ENCODE results near the gene HS3ST1.

The HS3ST1 gene

DNA sequence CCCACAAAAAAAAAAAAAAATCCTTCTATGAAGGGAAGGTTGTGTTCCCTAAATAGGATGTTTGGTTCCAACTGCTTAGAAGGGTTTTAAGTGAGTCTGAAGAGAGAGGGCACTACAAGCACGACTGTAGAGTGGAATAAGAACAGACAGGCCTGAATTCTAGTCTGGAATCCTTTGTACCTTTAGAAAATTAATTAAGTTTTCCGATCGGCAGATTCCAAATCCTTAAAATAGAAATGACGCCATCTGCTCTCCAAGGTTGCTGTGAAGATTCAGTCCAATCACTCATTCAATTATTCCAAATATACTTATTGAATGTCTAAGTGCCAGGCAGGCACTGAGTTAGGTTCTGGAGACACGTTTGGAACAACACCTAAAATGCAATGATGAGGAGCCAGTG, 3.8 kb downstream of the HS3ST1 start:
- H3K27ac ChIP-seq (ENCODE audit: low read depth, low read length) = no peak overlapping the region
- H3K4me1 ChIP-seq (ENCODE audit: control insufficient read depth in 5 of 5, insufficient read depth in 5 of 5, low read length in 5 of 5) = peaks cover 0 to 25% (median 19%) of the 10 kb centered on the region in 5 donors
- no peak overlapping the region for H3K4me3 ChIP-seq (ENCODE audit: low read depth in 1 of 5, low read length in 5 of 5)
- peaks cover 0 to 3% (median 0%) of the 10 kb centered on the region in 5 donors for H3K36me3 ChIP-seq (ENCODE audit: control insufficient read depth in 5 of 5, insufficient read depth in 5 of 5, low read length in 5 of 5)
- peaks cover 9 to 19% (median 18%) of the 10 kb centered on the region in 5 donors for H3K27me3 ChIP-seq (ENCODE audit: control insufficient read depth in 5 of 5, insufficient read depth in 4 of 5, low read length in 5 of 5)
- no peak overlapping the region for H3K9ac ChIP-seq (ENCODE audit: low read length in 5 of 5)
- H3K9me3 ChIP-seq (ENCODE audit: control insufficient read depth in 5 of 5, low read length in 5 of 5) = no peaks in the 10 kb centered on the region

DNA sequence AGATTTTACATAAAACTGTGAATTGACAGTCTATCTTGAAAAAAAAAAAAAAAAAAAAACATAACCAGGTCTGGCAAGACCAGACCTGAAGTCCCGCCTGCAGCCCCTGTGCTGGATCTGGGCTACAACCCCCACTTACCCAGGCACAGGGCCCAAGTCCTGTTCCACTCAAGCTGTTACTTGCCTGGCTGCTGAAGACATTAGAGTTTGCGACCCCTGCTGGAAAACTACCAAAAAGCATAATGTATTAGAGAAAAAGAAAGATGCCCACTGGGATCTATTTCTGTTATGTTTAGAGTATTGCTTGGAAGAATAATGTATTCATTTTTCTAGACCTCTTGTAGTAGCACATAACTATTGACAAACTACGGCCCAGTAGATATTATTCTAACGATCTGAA, 4.7 kb downstream of the HS3ST1 start:
- Histone ChIP-seq H3K27ac (ENCODE audit: low read depth, low read length) (no peak overlapping the region), H3K4me1 (ENCODE audit: control insufficient read depth in 5 of 5, insufficient read depth in 5 of 5, low read length in 5 of 5) (peaks cover 0 to 21% (median 14%) of the 10 kb centered on the region in 5 donors), H3K36me3 (ENCODE audit: control insufficient read depth in 5 of 5, insufficient read depth in 5 of 5, low read length in 5 of 5) (peaks cover 0 to 3% (median 0%) of the 10 kb centered on the region in 5 donors), H3K4me3 (ENCODE audit: low read depth in 1 of 5, low read length in 5 of 5) (no peak overlapping the region), H3K9ac (ENCODE audit: low read length in 5 of 5) (no peak overlapping the region), H3K9me3 (ENCODE audit: control insufficient read depth in 5 of 5, low read length in 5 of 5) (no peaks in the 10 kb centered on the region), H3K27me3 (ENCODE audit: control insufficient read depth in 5 of 5, insufficient read depth in 4 of 5, low read length in 5 of 5) (peaks cover 6 to 19% (median 16%) of the 10 kb centered on the region in 5 donors)

DNA sequence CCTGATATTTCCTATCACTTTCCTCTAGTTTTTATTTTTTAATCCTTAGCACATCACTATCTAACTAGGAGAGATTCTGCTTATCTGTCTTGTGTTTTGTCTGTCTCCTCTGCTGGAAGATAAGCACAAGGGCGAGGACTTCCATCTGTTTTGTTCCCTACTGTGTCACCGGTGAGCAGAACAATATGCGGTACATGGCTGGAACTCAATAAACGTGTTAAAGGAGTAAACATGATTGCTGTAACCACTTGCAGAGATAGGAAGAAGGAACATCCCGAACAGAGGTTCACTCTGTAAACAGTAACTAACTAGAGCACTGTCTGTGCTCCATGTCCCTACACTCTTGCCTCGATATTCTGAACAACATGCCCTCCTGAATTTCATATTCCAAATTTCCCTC, 5.2 kb downstream of the HS3ST1 start:
- Histone ChIP-seq H3K27ac (ENCODE audit: low read depth, low read length) (no peak overlapping the region), H3K4me1 (ENCODE audit: control insufficient read depth in 5 of 5, insufficient read depth in 5 of 5, low read length in 5 of 5) (peaks cover 0 to 16% (median 8%) of the 10 kb centered on the region in 5 donors), H3K27me3 (ENCODE audit: control insufficient read depth in 5 of 5, insufficient read depth in 4 of 5, low read length in 5 of 5) (peaks cover 5 to 19% (median 15%) of the 10 kb centered on the region in 5 donors), H3K4me3 (ENCODE audit: low read depth in 1 of 5, low read length in 5 of 5) (no peak overlapping the region), H3K36me3 (ENCODE audit: control insufficient read depth in 5 of 5, insufficient read depth in 5 of 5, low read length in 5 of 5) (peaks cover 0 to 3% (median 0%) of the 10 kb centered on the region in 5 donors), H3K9me3 (ENCODE audit: control insufficient read depth in 5 of 5, low read length in 5 of 5) (no peaks in the 10 kb centered on the region), H3K9ac (ENCODE audit: low read length in 5 of 5) (no peak overlapping the region)

DNA sequence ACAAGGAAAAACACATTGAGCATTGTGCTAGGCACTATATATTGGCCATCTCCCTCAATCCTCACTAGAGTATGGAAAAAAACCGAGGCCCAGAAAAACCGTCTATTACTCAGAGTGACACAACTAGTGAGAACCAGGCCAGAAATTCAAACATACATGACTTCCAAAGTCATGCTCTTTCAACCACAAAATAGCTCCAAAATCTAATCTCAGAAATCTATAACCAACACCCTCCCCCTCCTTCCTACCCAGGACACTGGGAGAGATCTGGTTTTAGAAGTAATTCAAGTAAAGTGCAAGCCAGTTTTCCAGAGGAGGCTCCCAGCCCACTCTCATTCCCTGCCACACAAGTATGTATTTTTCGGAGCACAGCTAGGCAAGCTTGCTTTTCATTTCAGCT, 7.6 kb downstream of the HS3ST1 start:
- Histone ChIP-seq H3K27ac (ENCODE audit: low read depth, low read length) (no peak overlapping the region), H3K4me1 (ENCODE audit: control insufficient read depth in 5 of 5, insufficient read depth in 5 of 5, low read length in 5 of 5) (no peaks in the 10 kb centered on the region), H3K9me3 (ENCODE audit: control insufficient read depth in 5 of 5, low read length in 5 of 5) (no peaks in the 10 kb centered on the region), H3K4me3 (ENCODE audit: low read depth in 1 of 5, low read length in 5 of 5) (no peak overlapping the region), H3K27me3 (ENCODE audit: control insufficient read depth in 5 of 5, insufficient read depth in 4 of 5, low read length in 5 of 5) (no peaks in the 10 kb centered on the region), H3K36me3 (ENCODE audit: control insufficient read depth in 5 of 5, insufficient read depth in 5 of 5, low read length in 5 of 5) (peaks cover 0 to 3% (median 0%) of the 10 kb centered on the region in 5 donors), H3K9ac (ENCODE audit: low read length in 5 of 5) (no peak overlapping the region)

- no peaks in the 10 kb centered on the region for H3K4me1 ChIP-seq (ENCODE audit: control insufficient read depth in 5 of 5, insufficient read depth in 5 of 5, low read length in 5 of 5)
- no peak overlapping the region for H3K9ac ChIP-seq (ENCODE audit: low read length in 5 of 5)
- H3K4me3 ChIP-seq (ENCODE audit: low read depth in 1 of 5, low read length in 5 of 5) = no peak overlapping the region
- no peaks in the 10 kb centered on the region for H3K9me3 ChIP-seq (ENCODE audit: control insufficient read depth in 5 of 5, low read length in 5 of 5)
- H3K27me3 ChIP-seq (ENCODE audit: control insufficient read depth in 5 of 5, insufficient read depth in 4 of 5, low read length in 5 of 5) = no peaks in the 10 kb centered on the region
- H3K36me3 ChIP-seq (ENCODE audit: control insufficient read depth in 5 of 5, insufficient read depth in 5 of 5, low read length in 5 of 5) = peaks cover 0 to 3% (median 0%) of the 10 kb centered on the region in 5 donors
- no peak overlapping the region for H3K27ac ChIP-seq (ENCODE audit: low read depth, low read length)
Observed at GRCh38 chr4:11420327-11420726, 8.4 kb downstream of the HS3ST1 start.

DNA sequence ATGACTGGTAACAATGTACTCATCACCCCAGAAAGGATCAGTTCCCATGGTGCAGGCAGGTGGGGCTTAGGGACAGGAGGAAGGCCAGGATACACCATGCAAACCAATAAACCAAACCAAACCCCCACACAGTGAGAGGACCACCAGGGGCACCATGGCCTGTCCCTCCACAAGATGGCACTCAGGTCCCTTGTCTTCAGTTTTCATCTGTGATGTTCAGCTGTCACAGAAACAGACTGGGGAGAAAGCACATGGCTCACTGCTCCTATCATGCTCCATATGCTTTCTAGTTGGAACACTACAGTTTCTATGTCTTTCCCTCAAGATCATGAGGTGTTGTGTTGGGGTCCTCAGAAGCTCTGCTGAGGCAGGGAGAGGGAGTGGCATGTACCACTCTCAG, 10.1 kb downstream of the HS3ST1 start:
- H3K27me3 ChIP-seq (ENCODE audit: control insufficient read depth in 5 of 5, insufficient read depth in 4 of 5, low read length in 5 of 5) = no peaks in the 10 kb centered on the region
- H3K4me3 ChIP-seq (ENCODE audit: low read depth in 1 of 5, low read length in 5 of 5) = no peak overlapping the region
- no peaks in the 10 kb centered on the region for H3K9me3 ChIP-seq (ENCODE audit: control insufficient read depth in 5 of 5, low read length in 5 of 5)
- H3K36me3 ChIP-seq (ENCODE audit: control insufficient read depth in 5 of 5, insufficient read depth in 5 of 5, low read length in 5 of 5) = peaks cover 0 to 3% (median 0%) of the 10 kb centered on the region in 5 donors
- no peaks in the 10 kb centered on the region for H3K4me1 ChIP-seq (ENCODE audit: control insufficient read depth in 5 of 5, insufficient read depth in 5 of 5, low read length in 5 of 5)
- no peak overlapping the region for H3K27ac ChIP-seq (ENCODE audit: low read depth, low read length)
- no peak overlapping the region for H3K9ac ChIP-seq (ENCODE audit: low read length in 5 of 5)

GRCh38 chr4:11416767-11417113, 12.0 kb downstream of the HS3ST1 start:
- H3K36me3 ChIP-seq (ENCODE audit: control insufficient read depth in 5 of 5, insufficient read depth in 5 of 5, low read length in 5 of 5) = peaks cover 0 to 3% (median 0%) of the 10 kb centered on the region in 5 donors
- H3K27ac ChIP-seq (ENCODE audit: low read depth, low read length) = no peak overlapping the region
- H3K4me1 ChIP-seq (ENCODE audit: control insufficient read depth in 5 of 5, insufficient read depth in 5 of 5, low read length in 5 of 5) = no peaks in the 10 kb centered on the region

GRCh38 chr4:11416071-11416766, 12.5 kb downstream of the HS3ST1 start:
- Histone ChIP-seq H3K9me3 (ENCODE audit: control insufficient read depth in 5 of 5, low read length in 5 of 5) (no peaks in the 10 kb centered on the region), H3K9ac (ENCODE audit: low read length in 5 of 5) (no peak overlapping the region), H3K36me3 (ENCODE audit: control insufficient read depth in 5 of 5, insufficient read depth in 5 of 5, low read length in 5 of 5) (peaks cover 0 to 3% (median 0%) of the 10 kb centered on the region in 5 donors), H3K27ac (ENCODE audit: low read depth, low read length) (no peak overlapping the region), H3K4me1 (ENCODE audit: control insufficient read depth in 5 of 5, insufficient read depth in 5 of 5, low read length in 5 of 5) (no peaks in the 10 kb centered on the region), H3K4me3 (ENCODE audit: low read depth in 1 of 5, low read length in 5 of 5) (no peak overlapping the region), H3K27me3 (ENCODE audit: control insufficient read depth in 5 of 5, insufficient read depth in 4 of 5, low read length in 5 of 5) (no peaks in the 10 kb centered on the region)

More at GRCh38 chr4:11416767-11417113, 12.0 kb downstream of the HS3ST1 start:
- H3K9ac ChIP-seq (ENCODE audit: low read length in 5 of 5) = no peak overlapping the region
- H3K9me3 ChIP-seq (ENCODE audit: control insufficient read depth in 5 of 5, low read length in 5 of 5) = no peaks in the 10 kb centered on the region
- no peak overlapping the region for H3K4me3 ChIP-seq (ENCODE audit: low read depth in 1 of 5, low read length in 5 of 5)
- H3K27me3 ChIP-seq (ENCODE audit: control insufficient read depth in 5 of 5, insufficient read depth in 4 of 5, low read length in 5 of 5) = no peaks in the 10 kb centered on the region

GRCh38 chr4:11415409-11416070, 13.2 kb downstream of the HS3ST1 start:
- no peak overlapping the region for H3K4me3 ChIP-seq (ENCODE audit: low read depth in 1 of 5, low read length in 5 of 5)
- no peaks in the 10 kb centered on the region for H3K27me3 ChIP-seq (ENCODE audit: control insufficient read depth in 5 of 5, insufficient read depth in 4 of 5, low read length in 5 of 5)
- peaks cover 0 to 3% (median 0%) of the 10 kb centered on the region in 5 donors for H3K36me3 ChIP-seq (ENCODE audit: control insufficient read depth in 5 of 5, insufficient read depth in 5 of 5, low read length in 5 of 5)
- no peak overlapping the region for H3K27ac ChIP-seq (ENCODE audit: low read depth, low read length)
- no peaks in the 10 kb centered on the region for H3K9me3 ChIP-seq (ENCODE audit: control insufficient read depth in 5 of 5, low read length in 5 of 5)
- H3K4me1 ChIP-seq (ENCODE audit: control insufficient read depth in 5 of 5, insufficient read depth in 5 of 5, low read length in 5 of 5) = no peaks in the 10 kb centered on the region
- H3K9ac ChIP-seq (ENCODE audit: low read length in 5 of 5) = no peak overlapping the region

DNA sequence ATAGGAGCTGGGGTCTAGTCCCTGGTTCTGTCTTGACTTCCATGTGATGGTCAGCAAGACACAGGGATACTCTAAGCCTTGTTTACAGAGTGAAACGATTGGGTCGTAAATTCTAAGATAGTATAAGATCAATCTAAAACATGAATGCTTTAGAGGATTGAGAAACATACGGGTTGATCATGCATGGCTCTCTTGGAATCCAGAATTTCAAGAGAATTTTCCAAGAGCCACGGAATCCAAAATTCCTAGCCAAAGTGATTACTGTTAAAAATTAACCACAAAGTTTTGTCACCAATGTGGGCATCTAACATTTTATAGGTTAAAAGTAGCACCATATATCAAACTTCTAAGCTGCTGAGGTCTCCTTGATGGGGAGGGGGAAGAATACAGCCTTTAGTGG, 16.5 kb downstream of the HS3ST1 start:
- Histone ChIP-seq H3K36me3 (ENCODE audit: control insufficient read depth in 5 of 5, insufficient read depth in 5 of 5, low read length in 5 of 5) (no peaks in the 10 kb centered on the region), H3K27ac (ENCODE audit: low read depth, low read length) (no peak overlapping the region), H3K27me3 (ENCODE audit: control insufficient read depth in 5 of 5, insufficient read depth in 4 of 5, low read length in 5 of 5) (no peaks in the 10 kb centered on the region), H3K9ac (ENCODE audit: low read length in 5 of 5) (no peak overlapping the region), H3K4me3 (ENCODE audit: low read depth in 1 of 5, low read length in 5 of 5) (no peak overlapping the region), H3K9me3 (ENCODE audit: control insufficient read depth in 5 of 5, low read length in 5 of 5) (no peaks in the 10 kb centered on the region), H3K4me1 (ENCODE audit: control insufficient read depth in 5 of 5, insufficient read depth in 5 of 5, low read length in 5 of 5) (no peaks in the 10 kb centered on the region)

All from subcutaneous abdominal adipose tissue (tissue), 5 donors.